SK-N-MC (cell line): ENCODE measurements around the gene EMX2.
A peak's percentile ranks its signal among the peaks of the same experiment; 100 is the strongest.

Experiments
- DNase-seq: peaks from one replicate; pipeline ENCODE4 v3.0.0-alpha.2; 2011; ENCODE audit warnings: low read depth, low spot score
- H3K27ac ChIP-seq: fragments of 200-600 bp; sonication (generic); 2 replicates; pipeline ENCODE4 v1.5.1; 2016; ENCODE audit warnings: mixed run types
- H3K36me3 ChIP-seq: fragments of 200-600 bp; sonication (generic); 2 replicates; pipeline ENCODE4 v1.6.1; 2017; ENCODE audit warnings: antibody characterized with exemption, low read length, mixed read lengths; ENCODE audit not compliant: insufficient read depth
- H3K4me3 ChIP-seq: fragments of 200-600 bp; sonication (generic); 2 replicates; pipeline ENCODE4 v1.5.1; 2016
- H3K9ac ChIP-seq: fragments of 200-600 bp; sonication (generic); 2 replicates; pipeline ENCODE4 v1.8.0; 2017; ENCODE audit warnings: mixed run types, mixed read lengths; ENCODE audit not compliant: insufficient read length
- H3K9me3 ChIP-seq: fragments of 200-600 bp; sonication (generic); 2 replicates; pipeline ENCODE4 v1.6.1; 2017; ENCODE audit warnings: low read depth, mild to moderate bottlenecking, antibody characterized with exemption, low read length, moderate library complexity, mixed read lengths
- EZH2 ChIP-seq: fragments of 200-600 bp; sonication (generic); IDR thresholded peaks from one replicate; pipeline ENCODE4 v1.6.1; 2017; ENCODE audit warnings: antibody characterized with exemption
- FOXP2 ChIP-seq: optimal IDR thresholded peaks from 2 replicates; pipeline ENCODE3; 2011; ENCODE audit warnings: mild to moderate bottlenecking, moderate library complexity; ENCODE audit not compliant: insufficient read depth; ENCODE audit errors: extremely low read length, control extremely low read depth
- POLR2AphosphoS5 ChIP-seq: IDR thresholded peaks from 2 replicates; pipeline ENCODE4 v1.6.1; 2012; ENCODE audit warnings: mild to moderate bottlenecking, low read depth, low read length, borderline replicate concordance

Gene EMX2

DNA sequence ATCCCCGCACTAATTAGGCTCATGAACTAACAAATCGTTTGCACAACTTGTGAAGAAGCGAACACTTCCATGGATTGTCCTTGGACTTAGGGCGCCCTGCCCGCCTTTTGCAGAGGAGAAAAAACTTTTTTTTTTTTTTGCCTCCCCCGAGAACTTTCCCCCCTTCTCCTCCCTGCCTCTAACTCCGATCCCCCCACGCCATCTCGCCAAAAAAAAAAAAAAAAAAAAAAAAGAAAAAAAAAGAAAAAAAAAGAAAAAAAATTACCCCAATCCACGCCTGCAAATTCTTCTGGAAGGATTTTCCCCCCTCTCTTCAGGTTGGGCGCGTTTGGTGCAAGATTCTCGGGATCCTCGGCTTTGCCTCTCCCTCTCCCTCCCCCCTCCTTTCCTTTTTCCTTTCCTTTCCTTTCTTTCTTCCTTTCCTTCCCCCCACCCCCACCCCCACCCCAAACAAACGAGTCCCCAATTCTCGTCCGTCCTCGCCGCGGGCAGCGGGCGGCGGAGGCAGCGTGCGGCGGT, at the start of gene EMX2:
Gene EMX2, plus strand, starts transcription at position 41 of the 519 bp plus-strand sequence. CDS start 522 bp downstream, outside the sequence.
- no peaks in the 10 kb centered on the region for H3K9me3 ChIP-seq
- H3K9ac ChIP-seq: no peak within 1 kb of the TSS
- H3K27ac ChIP-seq: no peak within 1 kb of the TSS
- no peak for TF ChIP-seq EZH2
- TF ChIP-seq FOXP2: no peak
- no peak for TF ChIP-seq POLR2AphosphoS5
- H3K4me3 ChIP-seq: peak within 1 kb of the TSS; percentile 81
- H3K36me3 ChIP-seq: no peaks in the 10 kb centered on the region
- no peak for DNase-seq

DNA sequence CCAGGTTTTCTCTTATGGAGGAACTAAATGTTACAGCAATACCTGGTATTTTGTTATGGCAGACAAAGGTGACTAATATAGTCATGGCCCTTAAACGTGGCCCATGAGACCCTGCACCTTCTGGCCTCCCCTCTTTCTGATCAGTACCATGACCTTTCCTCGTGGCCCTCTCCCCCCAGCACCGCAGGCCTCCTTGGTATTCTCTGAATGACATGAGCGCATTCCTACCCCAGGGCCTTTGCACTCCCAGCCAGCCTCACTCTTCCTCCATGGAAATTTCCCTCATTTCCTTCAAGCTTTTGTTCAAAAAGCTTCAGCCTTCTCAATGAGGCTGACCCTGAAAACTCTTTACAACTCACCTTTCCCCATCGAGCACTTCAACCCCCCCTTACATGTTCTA, 46.5 kb upstream of the EMX2 start:
- H3K36me3 ChIP-seq: no peaks in the 10 kb centered on the region
- H3K4me3 ChIP-seq: no peak overlapping the region
- TF ChIP-seq FOXP2 (no peak), POLR2AphosphoS5 (no peak), EZH2 (no peak)
- no peak overlapping the region for H3K9ac ChIP-seq
- no peak for DNase-seq
- H3K27ac ChIP-seq: no peak overlapping the region
- H3K9me3 ChIP-seq: no peaks in the 10 kb centered on the region

- H3K9me3 ChIP-seq: no peaks in the 10 kb centered on the region
- no peak overlapping the region for H3K9ac ChIP-seq
- TF ChIP-seq POLR2AphosphoS5 (no peak), FOXP2 (no peak)
- H3K27ac ChIP-seq: no peak overlapping the region
- H3K4me3 ChIP-seq: no peak overlapping the region
- H3K36me3 ChIP-seq: no peaks in the 10 kb centered on the region
- DNase-seq: no peak
These were observed 45.9 kb upstream of the EMX2 start for GRCh38 chr10:117496616-117497028.

DNA sequence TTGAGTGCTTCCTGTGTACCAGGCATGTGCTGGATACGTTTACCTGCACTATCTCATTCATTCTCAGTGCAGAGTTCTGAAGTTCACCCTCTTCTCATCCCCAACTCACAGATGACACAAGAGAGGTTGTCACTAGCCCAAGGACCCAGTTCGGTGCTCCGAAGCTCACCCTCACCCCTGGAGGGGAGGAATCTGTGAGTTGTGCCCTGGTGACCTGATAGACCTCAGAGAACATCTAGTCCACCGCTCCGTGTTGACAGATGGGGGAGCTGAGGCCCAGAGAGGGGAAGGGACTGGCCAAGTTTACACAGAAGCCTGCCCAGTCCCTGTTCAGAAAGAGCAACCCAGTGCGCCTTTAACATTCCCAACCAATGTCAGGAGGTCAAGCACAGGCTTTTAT, 44.8 kb upstream of the EMX2 start:
- no peaks in the 10 kb centered on the region for H3K36me3 ChIP-seq
- no peak overlapping the region for H3K27ac ChIP-seq
- H3K9ac ChIP-seq: no peak overlapping the region
- TF ChIP-seq FOXP2 (no peak), EZH2 (no peak), POLR2AphosphoS5 (no peak)
- DNase-seq: no peak
- no peaks in the 10 kb centered on the region for H3K9me3 ChIP-seq
- no peak overlapping the region for H3K4me3 ChIP-seq

GRCh38 chr10:117499248-117500105, 43.1 kb upstream of the EMX2 start:
- TF ChIP-seq EZH2 (no peak), POLR2AphosphoS5 (no peak), FOXP2 (no peak)
- DNase-seq: no peak

GRCh38 chr10:117500456-117500855, 42.1 kb upstream of the EMX2 start:
- DNase-seq: no peak
- no peaks in the 10 kb centered on the region for H3K9me3 ChIP-seq
- H3K27ac ChIP-seq: no peak overlapping the region
- no peak overlapping the region for H3K9ac ChIP-seq
- TF ChIP-seq POLR2AphosphoS5: no peak
- TF ChIP-seq FOXP2: no peak
- TF ChIP-seq EZH2: no peak
- no peaks in the 10 kb centered on the region for H3K36me3 ChIP-seq
- no peak overlapping the region for H3K4me3 ChIP-seq

More at GRCh38 chr10:117499248-117500105, 43.1 kb upstream of the EMX2 start:
- Histone ChIP-seq H3K9ac (no peak overlapping the region), H3K36me3 (no peaks in the 10 kb centered on the region), H3K9me3 (no peaks in the 10 kb centered on the region), H3K27ac (no peak overlapping the region), H3K4me3 (no peak overlapping the region)

GRCh38 chr10:117501460-117502035, 41.0 kb upstream of the EMX2 start:
- DNase-seq: no peak
- Histone ChIP-seq H3K4me3 (no peak overlapping the region), H3K27ac (no peak overlapping the region), H3K9me3 (no peaks in the 10 kb centered on the region), H3K9ac (no peak overlapping the region), H3K36me3 (no peaks in the 10 kb centered on the region)
- no peak for TF ChIP-seq FOXP2
- TF ChIP-seq POLR2AphosphoS5: no peak
- no peak for TF ChIP-seq EZH2

- no peaks in the 10 kb centered on the region for H3K9me3 ChIP-seq
- H3K4me3 ChIP-seq: peak overlapping the region; percentile 63
- no peak for TF ChIP-seq FOXP2
- TF ChIP-seq POLR2AphosphoS5: no peak
- TF ChIP-seq EZH2: no peak
- no peak overlapping the region for H3K9ac ChIP-seq
- H3K27ac ChIP-seq: peak overlapping the region; percentile 90
- H3K36me3 ChIP-seq: no peaks in the 10 kb centered on the region
- DNase-seq: no peak
These were observed 39.9 kb upstream of the EMX2 start for GRCh38 chr10:117502421-117503243.
